SJSA1 (cell line): Measurements from ENCODE around the gene OAT. TPM values are rescaled to one million over a fixed set of nuclear protein-coding genes. Genes with fewer than 3 reads are reported as not detected.
A peak's percentile ranks its signal among the peaks of the same experiment; 100 is the strongest.

ENCODE experiments used
- DNase-seq, 2 experiments: peaks; one replicate each; pipeline ENCODE4 v3.0.0-alpha.2; 2015 to 2020; ENCODE audit warnings: low spot score in 2 of 2, low read depth in 1 of 2
- H3K27ac ChIP-seq: fragments of 250-450 bp; sonication (Bioruptor Pico); 2 replicates; pipeline ENCODE4 v1.5.1; 2020; ENCODE audit warnings: mild to moderate bottlenecking, moderate library complexity
- H3K27me3 ChIP-seq: fragments of 250-450 bp; sonication (Bioruptor Pico); replicated peaks from 2 replicates; pipeline ENCODE4 v1.5.1; 2020; ENCODE audit warnings: mild to moderate bottlenecking, moderate library complexity
- H3K36me3 ChIP-seq: fragments of 250-450 bp; sonication (Bioruptor Pico); 2 replicates; pipeline ENCODE4 v1.5.1; 2020; ENCODE audit warnings: mild to moderate bottlenecking
- H3K4me1 ChIP-seq: fragments of 250-450 bp; sonication (Bioruptor Pico); replicated peaks from 2 replicates; pipeline ENCODE4 v1.6.1; 2021; ENCODE audit warnings: mild to moderate bottlenecking
- H3K4me3 ChIP-seq: fragments of 250-450 bp; sonication (Bioruptor Pico); 2 replicates; pipeline ENCODE4 v1.5.1; 2020; ENCODE audit warnings: mild to moderate bottlenecking
- H3K9me3 ChIP-seq: fragments of 250-450 bp; sonication (Bioruptor Pico); replicated peaks from 2 replicates; pipeline ENCODE4 v1.5.1; 2020; ENCODE audit warnings: mild to moderate bottlenecking
- total RNA-seq: library from RNA; depleted of rRNA; stranded (reverse); fragments of >200 nt; shearing (Covaris generic); gene quantifications from 2 replicates; pipeline ENCODE4 v1.2.3, GENCODE V29; 2014

OAT gene
- total RNA-seq, 1 experiment from 2014 or later, result 112 TPM

DNA sequence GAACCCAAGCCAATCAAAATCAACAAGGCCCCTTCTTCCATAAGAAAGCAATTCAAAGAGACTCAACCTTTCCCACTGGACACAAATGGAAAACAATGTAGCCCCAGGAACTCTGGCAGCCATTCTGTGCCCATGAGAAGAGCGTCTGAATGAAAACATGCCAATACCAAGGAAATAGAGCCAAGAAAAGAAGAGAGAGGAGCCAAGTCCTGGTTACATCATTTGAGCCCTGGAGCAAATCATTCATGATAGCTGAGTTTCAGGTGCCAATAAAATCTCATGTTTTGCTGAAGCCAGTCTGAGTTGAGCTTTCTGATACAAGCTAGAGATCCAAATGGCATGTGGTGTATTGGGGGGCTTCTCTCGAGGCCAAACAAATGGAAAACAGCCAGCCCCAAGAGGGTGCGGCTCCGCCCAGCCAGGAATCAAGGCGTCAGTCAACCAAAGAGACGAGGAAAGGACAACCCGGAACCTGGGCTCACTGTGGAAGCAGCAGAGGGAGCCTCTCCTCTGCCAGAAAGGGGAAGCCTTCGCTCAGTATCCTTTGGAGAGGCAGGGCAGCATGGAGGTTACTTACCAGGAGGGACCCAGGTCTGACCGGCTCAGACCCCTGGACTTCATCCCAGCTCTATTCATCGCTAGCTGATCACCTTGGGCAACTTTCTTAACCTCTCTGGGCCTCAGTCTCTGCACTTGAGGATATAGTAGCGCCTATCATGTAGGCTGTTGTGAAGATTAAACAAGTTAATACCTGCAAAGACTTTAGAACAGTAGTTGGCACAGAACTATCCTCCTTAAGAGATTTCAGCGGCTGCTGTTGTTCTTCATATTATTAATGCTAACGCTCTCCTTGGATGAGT is 61.8 kb downstream of the OAT start:
- 0 out of 2 replicates have a peak, but pooled peaks cover 5% of the 10 kb centered on the region for H3K4me1 ChIP-seq
- no peaks in the 10 kb centered on the region for H3K27me3 ChIP-seq
- no peak overlapping the region for H3K4me3 ChIP-seq
- H3K9me3 ChIP-seq, result 0 out of 2 replicates have a peak, but pooled peaks cover 3% of the 10 kb centered on the region
- H3K27ac ChIP-seq, result no peak overlapping the region
- H3K36me3 ChIP-seq, result no peaks in the 10 kb centered on the region
- DNase-seq, result no peak

GRCh38 chr10:124354411-124355382 is 64.0 kb downstream of the OAT start:
- peak overlapping the region; percentile 30 for H3K4me3 ChIP-seq
- H3K9me3 ChIP-seq, result 0 out of 2 replicates have a peak, but pooled peaks cover 3% of the 10 kb centered on the region
- no peaks in the 10 kb centered on the region for H3K27me3 ChIP-seq
- H3K27ac ChIP-seq, result no peak overlapping the region
- peak in 1 of 2 experiments; percentile 32 for DNase-seq
- H3K4me1 ChIP-seq, result 0 out of 2 replicates have a peak, but pooled peaks cover 5% of the 10 kb centered on the region
- H3K36me3 ChIP-seq, result no peaks in the 10 kb centered on the region

DNA sequence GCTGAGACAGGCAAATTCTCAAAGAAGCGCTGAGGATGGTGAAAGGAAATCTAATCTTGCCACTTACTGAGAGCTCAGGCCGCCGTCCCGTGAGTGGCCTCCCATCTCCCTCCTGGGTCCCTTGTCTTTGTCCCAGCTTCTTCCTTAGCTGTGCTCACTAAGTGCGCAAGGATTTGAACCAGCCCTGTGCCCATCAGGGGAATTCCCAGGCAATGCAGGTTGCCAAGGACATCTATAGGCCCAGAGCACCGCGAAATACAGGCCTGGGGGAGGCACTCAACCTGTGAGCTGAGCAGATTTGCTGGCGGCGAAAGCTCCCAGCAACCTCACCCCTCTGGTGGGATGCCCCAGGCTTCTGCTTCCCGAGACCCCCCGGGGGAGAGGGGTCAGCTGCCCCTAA is 64.8 kb downstream of the OAT start:
- 0 out of 2 replicates have a peak, but pooled peaks cover 5% of the 10 kb centered on the region for H3K4me1 ChIP-seq
- no peak for DNase-seq
- no peaks in the 10 kb centered on the region for H3K36me3 ChIP-seq
- H3K27ac ChIP-seq, result no peak overlapping the region
- H3K9me3 ChIP-seq, result no peaks in the 10 kb centered on the region
- H3K4me3 ChIP-seq, result no peak overlapping the region
- no peaks in the 10 kb centered on the region for H3K27me3 ChIP-seq

DNA sequence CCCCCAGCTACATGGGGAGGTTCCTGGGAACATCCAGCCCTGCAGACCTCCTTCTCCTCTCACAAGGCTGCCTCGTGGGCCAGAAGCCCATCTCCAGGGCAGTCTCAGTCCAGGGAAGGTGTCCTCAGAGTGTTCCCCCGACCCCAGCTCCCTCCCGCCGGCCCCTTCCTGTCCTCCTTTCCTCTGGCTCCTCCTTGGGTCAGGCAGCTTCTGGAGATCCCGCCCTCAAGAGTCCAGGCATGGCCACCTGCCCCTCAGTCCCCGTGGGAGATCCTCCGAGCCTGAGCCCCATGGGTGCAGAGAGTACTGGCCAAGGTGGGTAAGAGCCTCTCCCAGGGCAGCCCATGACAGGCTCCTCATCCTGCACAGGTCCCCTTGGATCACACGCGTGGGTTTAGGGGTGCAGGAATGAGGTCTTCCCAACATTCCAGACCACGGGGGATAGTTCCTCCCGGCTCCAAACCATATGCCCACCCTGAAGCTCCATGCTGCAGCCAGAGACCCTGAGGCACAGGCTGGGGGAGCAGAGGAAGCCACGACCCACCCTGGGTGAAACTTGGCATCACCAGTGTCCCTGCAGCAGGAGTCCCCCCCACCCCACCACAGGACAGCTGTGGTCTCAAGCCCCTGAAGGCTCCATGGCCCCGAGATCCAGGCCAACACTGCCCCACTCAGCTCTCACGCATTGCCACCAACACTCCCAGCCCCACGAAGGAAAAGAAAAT is 65.5 kb downstream of the OAT start:
- no peaks in the 10 kb centered on the region for H3K9me3 ChIP-seq
- H3K27me3 ChIP-seq, result no peaks in the 10 kb centered on the region
- 0 out of 2 replicates have a peak, but pooled peaks cover 5% of the 10 kb centered on the region for H3K4me1 ChIP-seq
- no peak overlapping the region for H3K4me3 ChIP-seq
- no peak for DNase-seq
- H3K36me3 ChIP-seq, result no peaks in the 10 kb centered on the region
- no peak overlapping the region for H3K27ac ChIP-seq

- no peaks in the 10 kb centered on the region for H3K36me3 ChIP-seq
- 0 out of 2 replicates have a peak, but pooled peaks cover 5% of the 10 kb centered on the region for H3K4me1 ChIP-seq
- no peak for DNase-seq
- H3K9me3 ChIP-seq, result no peaks in the 10 kb centered on the region
- no peak overlapping the region for H3K4me3 ChIP-seq
- no peaks in the 10 kb centered on the region for H3K27me3 ChIP-seq
- no peak overlapping the region for H3K27ac ChIP-seq
Measured at GRCh38 chr10:124351481-124352220, 67.1 kb downstream of the OAT start.

DNA sequence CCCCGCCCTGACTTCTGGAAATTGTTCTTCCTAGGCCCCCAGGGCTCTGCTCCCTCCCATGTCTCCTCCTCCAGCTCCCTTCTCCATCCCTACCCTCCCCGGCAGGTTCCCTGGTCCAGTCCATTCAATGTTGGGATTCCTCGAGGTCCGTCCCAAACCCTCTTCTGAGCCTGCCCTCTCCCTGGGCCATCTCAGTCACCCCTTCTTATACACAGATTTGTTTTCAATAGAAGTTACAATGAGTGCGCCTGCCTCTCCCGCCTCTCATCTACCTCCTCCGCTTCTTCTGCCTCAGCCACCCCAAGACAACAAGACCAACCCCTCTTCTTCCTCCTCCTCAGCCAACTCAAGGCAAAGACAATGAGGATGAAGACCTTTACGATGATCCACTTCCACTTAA is 67.9 kb downstream of the OAT start:
- no peak for DNase-seq
- no peak overlapping the region for H3K4me3 ChIP-seq
- no peaks in the 10 kb centered on the region for H3K9me3 ChIP-seq
- H3K4me1 ChIP-seq, result 0 out of 2 replicates have a peak, but pooled peaks cover 5% of the 10 kb centered on the region
- H3K27ac ChIP-seq, result no peak overlapping the region
- H3K36me3 ChIP-seq, result no peaks in the 10 kb centered on the region
- H3K27me3 ChIP-seq, result no peaks in the 10 kb centered on the region

- H3K27me3 ChIP-seq, result no peaks in the 10 kb centered on the region
- DNase-seq, result no peak
- 0 out of 2 replicates have a peak, but pooled peaks cover 2% of the 10 kb centered on the region for H3K4me1 ChIP-seq
- H3K4me3 ChIP-seq, result no peak overlapping the region
- H3K9me3 ChIP-seq, result no peaks in the 10 kb centered on the region
- no peaks in the 10 kb centered on the region for H3K36me3 ChIP-seq
- no peak overlapping the region for H3K27ac ChIP-seq
Measured at GRCh38 chr10:124349996-124350280, 68.8 kb downstream of the OAT start.

DNA sequence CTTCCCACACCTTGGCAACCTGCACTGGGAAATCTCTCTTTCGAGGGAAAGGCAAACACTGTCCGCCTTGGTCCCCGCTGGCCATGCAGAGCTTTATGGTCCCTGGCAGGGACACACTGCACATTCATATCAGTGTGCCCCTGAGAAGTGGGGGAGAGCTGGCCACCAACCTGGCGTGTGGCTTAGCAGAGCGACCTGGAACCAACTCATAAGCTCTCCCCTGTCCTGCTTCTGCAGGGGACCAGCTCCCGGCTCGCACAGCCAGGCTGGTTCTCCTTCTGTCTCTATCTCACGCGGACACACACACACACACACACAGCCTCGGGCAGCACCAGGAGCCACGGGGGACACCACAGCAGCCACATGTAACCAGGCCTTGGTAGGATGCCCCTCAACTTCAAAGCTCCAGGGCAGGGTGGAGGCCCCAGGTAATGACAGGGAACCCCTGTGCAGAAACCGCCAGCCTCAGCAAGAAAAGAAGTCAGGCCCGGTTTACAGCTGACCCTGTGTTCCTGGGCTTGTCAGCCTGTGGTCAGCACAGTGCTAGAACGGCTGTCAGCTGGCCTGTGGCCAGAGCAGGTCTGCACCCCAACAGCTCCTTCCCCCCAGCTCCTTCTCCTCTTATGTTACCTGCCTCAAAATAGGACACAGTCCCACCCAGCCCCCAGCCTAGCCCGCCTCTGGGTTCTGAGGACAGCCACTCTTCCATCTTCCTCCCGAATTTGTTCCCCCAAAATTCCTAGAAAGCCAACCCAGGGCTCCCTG is 69.3 kb downstream of the OAT start:
- no peak for DNase-seq
- Histone ChIP-seq H3K4me3 (no peak overlapping the region), H3K4me1 (no peaks in the 10 kb centered on the region), H3K9me3 (no peaks in the 10 kb centered on the region), H3K27me3 (no peaks in the 10 kb centered on the region), H3K27ac (no peak overlapping the region), H3K36me3 (no peaks in the 10 kb centered on the region)

- Histone ChIP-seq H3K4me3 (no peak overlapping the region), H3K27me3 (no peaks in the 10 kb centered on the region), H3K36me3 (no peaks in the 10 kb centered on the region), H3K9me3 (no peaks in the 10 kb centered on the region), H3K4me1 (no peaks in the 10 kb centered on the region), H3K27ac (no peak overlapping the region)
- DNase-seq, result no peak
Measured at GRCh38 chr10:124348801-124349200, 69.9 kb downstream of the OAT start.

GRCh38 chr10:124347956-124348355 is 70.8 kb downstream of the OAT start:
- Histone ChIP-seq H3K27me3 (no peaks in the 10 kb centered on the region), H3K4me1 (no peaks in the 10 kb centered on the region), H3K36me3 (no peaks in the 10 kb centered on the region), H3K9me3 (no peaks in the 10 kb centered on the region), H3K4me3 (no peak overlapping the region), H3K27ac (no peak overlapping the region)
- DNase-seq, result no peak
